Right hindlimb (tissue), 1 donor: ENCODE results near the gene GTPBP4.

ENCODE experiments used
- DNase-seq: peaks from one replicate; pipeline ENCODE4 v3.0.0-alpha.2; 2018

GTPBP4 gene

GRCh38 chr10:968546-969199, 19.6 kb upstream of the GTPBP4 start:
- DNase-seq: no peak

GRCh38 chr10:969473-970150, 18.6 kb upstream of the GTPBP4 start:
- DNase-seq: no peak

- DNase-seq: no peak
Measured at GRCh38 chr10:970311-971149, 17.7 kb upstream of the GTPBP4 start.

GRCh38 chr10:971150-971542, 17.1 kb upstream of the GTPBP4 start:
- no peak for DNase-seq

- no peak for DNase-seq
Measured at GRCh38 chr10:971613-972012, 16.6 kb upstream of the GTPBP4 start.

GRCh38 chr10:972763-973162, 15.5 kb upstream of the GTPBP4 start:
- no peak for DNase-seq

- DNase-seq: no peak
Measured at GRCh38 chr10:974038-974784, 14.0 kb upstream of the GTPBP4 start.

- no peak for DNase-seq
Measured at GRCh38 chr10:974785-975074, 13.5 kb upstream of the GTPBP4 start.

GRCh38 chr10:976316-976715, 11.9 kb upstream of the GTPBP4 start:
- no peak for DNase-seq

GRCh38 chr10:978826-979421, 9.3 kb upstream of the GTPBP4 start:
- DNase-seq: no peak

- DNase-seq: no peak
Measured at GRCh38 chr10:980468-981093, 7.7 kb upstream of the GTPBP4 start.

- DNase-seq: no peak
Measured at GRCh38 chr10:983401-983800, 4.8 kb upstream of the GTPBP4 start.

GRCh38 chr10:983971-984655, 4.1 kb upstream of the GTPBP4 start:
- DNase-seq: no peak

- DNase-seq: no peak
Measured at GRCh38 chr10:985361-985760, 2.9 kb upstream of the GTPBP4 start.

- DNase-seq: no peak
Measured at GRCh38 chr10:986137-986825, 2.0 kb upstream of the GTPBP4 start.

- DNase-seq: no peak
Measured at GRCh38 chr10:986881-987619, 1.2 kb upstream of the GTPBP4 start.

- DNase-seq: no peak
Measured at GRCh38 chr10:987620-987869, 689 bp upstream of the GTPBP4 start.

GRCh38 chr10:988667-989545, 672 bp downstream of the GTPBP4 start:
- no peak for DNase-seq

- no peak for DNase-seq
Measured at GRCh38 chr10:990808-991207, 2.6 kb downstream of the GTPBP4 start.

- DNase-seq: no peak
Measured at GRCh38 chr10:992467-992866, 4.2 kb downstream of the GTPBP4 start.
